H1 (cell line): ENCODE results near the gene LBX2. TPM values are rescaled to one million over a fixed set of nuclear protein-coding genes. Genes with fewer than 3 reads are reported as not detected.

Source experiments
- ATF2 ChIP-seq: IDR thresholded peaks from 2 replicates; pipeline ENCODE4 v1.6.1; 2012; ENCODE audit warnings: low read length, inconsistent platforms
- CHD2 ChIP-seq: IDR thresholded peaks from 2 replicates; pipeline ENCODE4 v1.6.1; 2012; ENCODE audit warnings: low read length, improper control_type of control experiment
- CREB1 ChIP-seq: IDR thresholded peaks from 2 replicates; pipeline ENCODE4 v1.6.1; 2012; ENCODE audit warnings: inconsistent platforms
- SP1 ChIP-seq: IDR thresholded peaks from 2 replicates; pipeline ENCODE4 v1.6.1; 2011; ENCODE audit warnings: low read depth, low read length
- SP2 ChIP-seq: IDR thresholded peaks from 2 replicates; pipeline ENCODE4 v1.6.1; 2012; ENCODE audit warnings: mild to moderate bottlenecking, low read length, inconsistent platforms
- TAF1 ChIP-seq: IDR thresholded peaks from 2 replicates; pipeline ENCODE4 v1.6.1; 2011; ENCODE audit warnings: mild to moderate bottlenecking, low read depth, low read length
- YY1 ChIP-seq: IDR thresholded peaks from 2 replicates; pipeline ENCODE4 v1.6.1; 2011; ENCODE audit warnings: low read depth, mild to moderate bottlenecking, low read length
- polyA plus RNA-seq, 7 experiments: library from polyadenylated mRNA; depleted of rRNA in 3 of 7; stranded (reverse) in 5 of 7; unstranded in 2 of 7; fragments of >200 nt in 5 of 7; fragments of 200-250 nt in 2 of 7; gene quantifications; 1 replicate in 5 of 7; 2 replicates in 1 of 7; 4 replicates in 1 of 7; pipeline versions ENCODE4 v1.2.1 to v1.2.3, GENCODE V29; 2011 to 2013; ENCODE audit warnings: missing spikeins in 2 of 7, mixed read lengths in 2 of 7
- total RNA-seq: library from RNA; stranded (reverse); fragmentation: NEBNext Ultra II Directional; extraction: Animal tissue kit (Norgen Biotek cat#: 25700); gene quantifications from 2 replicates; pipeline ENCODE4 v1.2.1, GENCODE V29; 2021

The LBX2 gene
- total and polyA plus RNA-seq, 2 of the 8 experiments (the other 6 are each of a cell fraction or from before 2014, with no cell fraction given), result 0.27 TPM; not detected in 1

DNA sequence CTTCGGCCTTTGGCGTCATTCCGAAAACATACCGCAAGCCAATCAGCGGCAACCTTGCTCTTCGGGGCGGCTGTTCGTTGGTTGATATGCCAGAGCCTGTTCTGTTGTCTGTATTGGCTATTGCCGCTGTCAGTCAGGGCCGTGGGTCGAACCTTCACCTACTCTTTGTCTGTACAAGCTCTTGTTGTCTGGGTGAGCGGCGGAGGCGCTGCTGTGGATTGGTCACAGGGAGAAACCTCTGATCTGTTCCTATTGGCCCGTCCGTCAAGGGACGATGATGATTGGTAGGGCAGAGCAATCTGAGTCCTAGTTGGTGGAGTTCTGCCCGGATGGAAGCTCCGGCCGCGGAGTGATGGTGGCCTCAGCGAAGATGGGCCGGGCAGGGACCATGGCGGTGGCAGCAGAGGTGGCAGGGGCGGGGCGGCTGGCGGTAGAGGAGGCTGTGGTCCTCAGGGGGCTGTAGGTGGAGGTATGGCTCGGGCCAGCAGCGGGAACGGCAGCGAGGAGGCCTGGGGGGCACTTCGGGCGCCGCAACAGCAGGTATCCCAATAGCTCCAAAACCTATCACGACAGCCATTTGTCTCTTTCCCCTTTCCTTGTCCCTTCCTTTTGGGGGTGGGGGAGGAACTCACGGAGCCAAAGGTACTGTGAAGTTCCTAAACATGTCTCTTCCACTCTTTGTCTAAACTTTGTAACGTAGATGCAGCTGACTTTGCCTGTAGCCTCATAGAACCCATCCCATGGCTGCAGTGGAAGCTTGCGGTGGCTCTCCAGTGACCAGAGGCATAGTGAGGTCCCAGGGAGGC, 41.1 kb downstream of the LBX2 start, which contains the start of gene WBP1 (continued):
- TF ChIP-seq TAF1 (peak; percentile 29; the same call in 1 of the 2 replicates), CREB1 (peak; percentile 84), ATF2 (no peak), CHD2 (peak; percentile 86), SP1 (peak; percentile 97), SP2 (peak; percentile 86), YY1 (peak; percentile 72; the same call in 1 of the 2 replicates)
